GM12892 (cell line): ENCODE measurements around the gene KANK4.

ENCODE experiments used
- POLR2A ChIP-seq: IDR thresholded peaks from 2 replicates; pipeline ENCODE4 v1.6.1; 2011; ENCODE audit warnings: low read depth, low read length, control low read depth
- POLR2AphosphoS5 ChIP-seq: IDR thresholded peaks from 2 replicates; pipeline ENCODE4 v1.6.1; 2011; ENCODE audit warnings: low read depth, low read length, control low read depth
- TAF1 ChIP-seq: IDR thresholded peaks from 2 replicates; pipeline ENCODE4 v1.6.1; 2011; ENCODE audit warnings: low read depth, mild to moderate bottlenecking, control low read depth, low read length, borderline replicate concordance

DNA sequence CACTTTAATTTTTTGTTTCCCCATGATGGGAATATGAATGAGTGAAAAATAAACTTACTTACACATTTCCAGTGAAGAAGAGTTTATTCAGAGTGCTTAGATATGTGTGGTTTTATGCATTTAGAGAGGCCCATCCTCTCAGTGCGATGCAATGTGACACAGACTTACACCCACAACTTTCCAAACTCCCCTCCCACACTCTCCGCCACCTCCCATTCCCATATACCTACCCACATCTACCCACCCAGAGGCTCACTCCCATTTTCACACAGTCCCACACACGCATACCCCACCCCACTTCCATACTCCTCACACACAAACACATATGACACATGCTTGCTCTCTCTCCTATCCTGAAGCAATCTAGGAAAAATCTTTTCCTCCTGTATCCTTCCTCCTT lies 21.9 kb upstream of the KANK4 start:
- TF ChIP-seq POLR2A (no peak), TAF1 (no peak), POLR2AphosphoS5 (no peak)
